ENCODE measurements around the gene MLX.

GRCh38 chr17:42517516-42517915 is 49.4 kb upstream of the MLX start:
- no peak for TF ChIP-seq RAD51 (IDR thresholded peaks at IDR 0.05)
- no peak for TF ChIP-seq TAF1 (IDR thresholded peaks at IDR 0.05; ENCODE audit: borderline replicate concordance, low read depth, low read length)
- TF ChIP-seq SREBF2 (IDR thresholded peaks at IDR 0.05; ENCODE audit: low read length), result no peak
- TF ChIP-seq YBX1 (IDR thresholded peaks at IDR 0.05), result no peak
- TF ChIP-seq ATF3 (IDR thresholded peaks at IDR 0.05; ENCODE audit: borderline replicate concordance, extremely low read depth, low read depth, low read length), result no peak
- TF ChIP-seq CTCF (IDR thresholded peaks at IDR 0.05 in 2 of 3, conservative IDR thresholded peaks at IDR 0.05 in 1 of 3; ENCODE audit: control insufficient read depth in 2 of 3, extremely low read depth in 1 of 3, insufficient read depth in 1 of 3, low read depth in 3 of 3, low read length in 3 of 3), result peak; percentile 93 to 98 (median 98); a peak in 5 of 6 replicates
- TF ChIP-seq E4F1 (IDR thresholded peaks at IDR 0.05; ENCODE audit: borderline replicate concordance, partially characterized antibody), result no peak
- TF ChIP-seq TCF12 (IDR thresholded peaks at IDR 0.05; ENCODE audit: low read depth, low read length), result no peak
- no peak for TF ChIP-seq POLR2A (IDR thresholded peaks at IDR 0.05; ENCODE audit: low read depth, low read length)
- no peak for TF ChIP-seq SIN3A (IDR thresholded peaks at IDR 0.05; ENCODE audit: low read depth, low read length)
